DND-41 (cell line): Measurements from ENCODE around the gene VSIG10.

ENCODE experiments used
- ATAC-seq: fragments of 200-7000 bp; cut with Tn5 transposase; 3 replicates; pipeline ENCODE4 v1.9.1; 2021; ENCODE audit warnings: low read depth; ENCODE audit not compliant: insufficient read depth
- DNase-seq: peaks from one replicate; pipeline ENCODE4 v3.0.0-alpha.2; 2020
- H2AFZ ChIP-seq: 2 replicates; pipeline ENCODE4 v1.6.0; 2012; ENCODE audit warnings: low read depth, low read length
- H3K27ac ChIP-seq: 2 replicates; pipeline ENCODE4 v1.5.1; 2012; ENCODE audit warnings: low read length, inconsistent platforms
- H3K27me3 ChIP-seq: fragments of 200-600 bp; sonication (generic); 2 replicates; pipeline ENCODE4 v1.6.0; 2012; ENCODE audit warnings: low read length, mild to moderate bottlenecking, inconsistent platforms; ENCODE audit not compliant: insufficient read depth, poor library complexity
- H3K36me3 ChIP-seq: 2 replicates; pipeline ENCODE4 v1.5.1; 2012; ENCODE audit warnings: low read length, inconsistent platforms; ENCODE audit not compliant: insufficient read depth
- H3K4me1 ChIP-seq: 2 replicates; pipeline ENCODE4 v1.5.1; 2012; ENCODE audit warnings: mild to moderate bottlenecking, low read length; ENCODE audit not compliant: insufficient read depth
- H3K4me2 ChIP-seq: 2 replicates; pipeline ENCODE4 v1.6.0; 2012; ENCODE audit warnings: mild to moderate bottlenecking, moderate library complexity, low read length, inconsistent platforms; ENCODE audit not compliant: insufficient read depth
- H3K4me3 ChIP-seq, 2 experiments: fragments of 200-600 bp in 1 of 2; shearing (Covaris generic) in 1 of 2; 2 replicates each; pipeline ENCODE4 v1.5.1; 2012 to 2016; ENCODE audit warnings: inconsistent platforms in 2 of 2, low read length in 2 of 2, mild to moderate bottlenecking in 2 of 2, low read depth in 1 of 2, moderate library complexity in 1 of 2
- H3K79me2 ChIP-seq: 2 replicates; pipeline ENCODE4 v1.6.0; 2012; ENCODE audit warnings: low read length, inconsistent platforms; ENCODE audit not compliant: insufficient read depth
- H3K9ac ChIP-seq: 2 replicates; pipeline ENCODE4 v1.6.0; 2012; ENCODE audit warnings: low read depth, mild to moderate bottlenecking, inconsistent platforms, low read length, moderate library complexity
- H3K9me3 ChIP-seq: 2 replicates; pipeline ENCODE4 v1.5.1; 2012; ENCODE audit warnings: low read length, moderate library complexity, mild to moderate bottlenecking, inconsistent platforms; ENCODE audit not compliant: insufficient read depth, severe bottlenecking
- H4K20me1 ChIP-seq: 2 replicates; pipeline ENCODE4 v1.6.0; 2012; ENCODE audit warnings: low read length; ENCODE audit not compliant: insufficient read depth
- EZH2 ChIP-seq: IDR thresholded peaks from 3 replicates; pipeline ENCODE4 v1.6.1; 2012; ENCODE audit warnings: borderline replicate concordance, low read depth, mild to moderate bottlenecking, moderate library complexity, low read length, inconsistent platforms; ENCODE audit not compliant: severe bottlenecking
- TF ChIP-seq, protein P1 (sequence below): IDR thresholded peaks from 2 replicates; pipeline ENCODE4 v1.5.1; 2012; ENCODE audit warnings: borderline replicate concordance, low read length, moderate library complexity, mild to moderate bottlenecking; ENCODE audit not compliant: poor library complexity, severe bottlenecking; ENCODE audit errors: extremely low read depth

Gene VSIG10

DNA sequence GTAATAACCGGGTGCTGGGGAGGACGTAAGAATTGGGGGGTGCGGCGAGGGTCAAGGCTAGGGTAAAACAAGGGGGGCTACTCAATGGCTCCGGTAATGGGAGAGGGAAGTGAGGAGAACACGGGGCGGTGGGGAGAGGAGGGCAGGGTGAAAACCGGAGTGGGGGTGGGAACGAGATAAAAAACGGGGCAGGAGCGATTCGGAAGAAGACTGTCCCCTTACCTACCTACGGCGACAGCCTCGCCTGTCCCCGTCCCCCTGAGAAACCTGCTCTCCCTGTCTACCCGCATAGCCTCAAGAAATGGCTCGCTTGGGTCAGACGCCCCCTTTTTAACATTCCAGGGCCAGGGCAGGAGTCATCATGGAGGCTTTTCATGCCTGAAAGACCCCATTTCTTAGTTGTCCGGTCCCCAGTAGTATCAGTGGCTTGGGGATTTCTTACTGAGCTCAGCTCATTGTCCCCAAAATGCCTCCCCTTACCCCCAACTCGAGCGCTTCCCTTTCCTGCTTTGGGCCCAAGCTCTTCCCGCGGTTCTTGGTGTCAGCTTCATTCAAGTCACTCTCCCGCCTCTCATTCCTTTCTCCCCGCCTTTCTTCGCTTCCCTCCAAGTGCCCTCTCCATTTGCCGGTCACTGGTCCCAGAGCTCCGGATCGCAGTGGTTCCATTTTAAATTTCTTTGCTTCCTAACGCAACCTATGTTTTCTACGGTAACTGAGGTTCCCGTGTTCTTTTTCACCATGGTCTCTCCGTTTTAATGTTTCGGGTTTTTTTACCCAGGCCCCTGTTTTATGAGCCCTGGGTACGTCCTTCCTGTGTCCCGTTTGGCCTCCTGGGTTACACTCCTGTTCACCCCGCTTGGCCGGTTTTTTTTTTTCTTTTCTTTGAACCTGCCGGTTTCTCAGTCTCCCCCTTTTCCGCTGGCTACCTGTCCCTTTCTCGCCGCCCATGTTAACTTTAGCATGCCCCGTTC, 41.7 kb downstream of the VSIG10 start:
- Histone ChIP-seq H3K27me3 (no peaks in the 10 kb centered on the region), H3K4me1 (peaks cover 61% of the 10 kb centered on the region), H3K4me2 (peak overlapping the region; percentile 80), H3K4me3 (peak overlapping the region; percentile 89 to 92), H4K20me1 (no peaks in the 10 kb centered on the region), H3K27ac (peak overlapping the region; percentile 94), H3K79me2 (peaks cover 11% of the 10 kb centered on the region; the same call in 1 of the 2 replicates), H3K36me3 (no peaks in the 10 kb centered on the region; the same call in 1 of the 2 replicates), H3K9me3 (no peaks in the 10 kb centered on the region), H2AFZ (peak overlapping the region; percentile 83), H3K9ac (peak overlapping the region; percentile 93)
- DNase-seq (peak; percentile 44), ATAC-seq (peak; percentile 11; the same call in 2 of the 3 replicates)
- TF ChIP-seq EZH2: no peak
- TF ChIP-seq, protein P1, sequence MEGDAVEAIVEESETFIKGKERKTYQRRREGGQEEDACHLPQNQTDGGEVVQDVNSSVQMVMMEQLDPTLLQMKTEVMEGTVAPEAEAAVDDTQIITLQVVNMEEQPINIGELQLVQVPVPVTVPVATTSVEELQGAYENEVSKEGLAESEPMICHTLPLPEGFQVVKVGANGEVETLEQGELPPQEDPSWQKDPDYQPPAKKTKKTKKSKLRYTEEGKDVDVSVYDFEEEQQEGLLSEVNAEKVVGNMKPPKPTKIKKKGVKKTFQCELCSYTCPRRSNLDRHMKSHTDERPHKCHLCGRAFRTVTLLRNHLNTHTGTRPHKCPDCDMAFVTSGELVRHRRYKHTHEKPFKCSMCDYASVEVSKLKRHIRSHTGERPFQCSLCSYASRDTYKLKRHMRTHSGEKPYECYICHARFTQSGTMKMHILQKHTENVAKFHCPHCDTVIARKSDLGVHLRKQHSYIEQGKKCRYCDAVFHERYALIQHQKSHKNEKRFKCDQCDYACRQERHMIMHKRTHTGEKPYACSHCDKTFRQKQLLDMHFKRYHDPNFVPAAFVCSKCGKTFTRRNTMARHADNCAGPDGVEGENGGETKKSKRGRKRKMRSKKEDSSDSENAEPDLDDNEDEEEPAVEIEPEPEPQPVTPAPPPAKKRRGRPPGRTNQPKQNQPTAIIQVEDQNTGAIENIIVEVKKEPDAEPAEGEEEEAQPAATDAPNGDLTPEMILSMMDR: no peak

DNA sequence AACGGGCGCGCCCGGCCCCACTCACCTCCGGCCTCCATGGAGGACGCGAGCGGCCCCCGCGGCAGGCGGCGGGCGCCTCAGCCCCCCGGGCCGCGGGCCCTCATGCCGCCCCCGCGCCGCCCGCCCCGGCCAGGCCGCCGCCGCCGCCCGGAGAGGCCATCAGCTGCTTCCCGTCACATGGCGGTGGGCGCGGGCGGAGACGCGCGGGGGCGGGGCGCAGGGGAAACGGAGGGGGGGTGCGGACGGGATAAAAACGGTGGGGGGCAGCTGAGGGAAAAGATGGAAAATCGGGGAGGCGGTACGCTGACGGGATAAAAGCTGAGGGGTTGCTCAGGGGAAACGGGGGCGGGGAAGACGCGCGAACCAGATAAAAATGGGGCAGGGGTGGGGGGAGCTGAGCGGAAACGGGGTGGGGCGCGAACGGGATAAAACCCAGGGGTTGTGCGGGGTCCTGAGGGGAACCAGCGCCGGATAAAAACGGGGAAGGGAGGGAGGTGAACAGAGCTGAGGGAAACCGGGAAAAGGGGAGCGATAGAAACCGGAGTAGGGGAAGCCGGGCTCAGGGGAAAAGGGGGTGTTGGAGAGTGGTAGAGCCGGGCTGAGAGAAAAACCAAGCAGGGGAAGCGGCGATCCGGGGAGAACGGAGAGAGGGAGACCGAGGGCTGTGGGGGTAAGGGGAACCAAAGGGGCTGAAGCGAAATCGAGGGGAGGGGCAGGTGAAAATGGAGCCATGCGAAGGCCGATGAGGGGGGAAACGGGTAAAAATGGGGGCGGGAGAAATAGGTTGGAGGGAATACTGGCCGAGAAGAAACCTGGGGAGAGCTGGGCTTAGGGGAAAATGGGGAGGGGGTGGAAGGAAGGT, 42.6 kb downstream of the VSIG10 start, which contains the start of gene WSB2:
Gene WSB2, minus strand, starts transcription at position 169 of the 862 bp plus-strand sequence. Its CDS starts 131 bp downstream, at position 38.
- Histone ChIP-seq H3K4me3 (peak within 1 kb of the TSS; percentile 89 to 92), H3K27ac (peak within 1 kb of the TSS; percentile 94), H2AFZ (peak within 1 kb of the TSS; percentile 83), H3K9me3 (no peaks in the 10 kb centered on the region), H3K4me1 (peaks cover 60% of the 10 kb centered on the region), H3K9ac (peak within 1 kb of the TSS; percentile 93), H4K20me1 (no peaks in the 10 kb centered on the region), H3K27me3 (no peaks in the 10 kb centered on the region), H3K36me3 (no peaks in the 10 kb centered on the region; the same call in 1 of the 2 replicates), H3K4me2 (peak within 1 kb of the TSS; percentile 80), H3K79me2 (peaks cover 11% of the 10 kb centered on the region; the same call in 1 of the 2 replicates)
- DNase-seq (peak; percentile 68), ATAC-seq (peak; percentile 33)
- TF ChIP-seq, protein P1: no peak
- no peak for TF ChIP-seq EZH2

DNA sequence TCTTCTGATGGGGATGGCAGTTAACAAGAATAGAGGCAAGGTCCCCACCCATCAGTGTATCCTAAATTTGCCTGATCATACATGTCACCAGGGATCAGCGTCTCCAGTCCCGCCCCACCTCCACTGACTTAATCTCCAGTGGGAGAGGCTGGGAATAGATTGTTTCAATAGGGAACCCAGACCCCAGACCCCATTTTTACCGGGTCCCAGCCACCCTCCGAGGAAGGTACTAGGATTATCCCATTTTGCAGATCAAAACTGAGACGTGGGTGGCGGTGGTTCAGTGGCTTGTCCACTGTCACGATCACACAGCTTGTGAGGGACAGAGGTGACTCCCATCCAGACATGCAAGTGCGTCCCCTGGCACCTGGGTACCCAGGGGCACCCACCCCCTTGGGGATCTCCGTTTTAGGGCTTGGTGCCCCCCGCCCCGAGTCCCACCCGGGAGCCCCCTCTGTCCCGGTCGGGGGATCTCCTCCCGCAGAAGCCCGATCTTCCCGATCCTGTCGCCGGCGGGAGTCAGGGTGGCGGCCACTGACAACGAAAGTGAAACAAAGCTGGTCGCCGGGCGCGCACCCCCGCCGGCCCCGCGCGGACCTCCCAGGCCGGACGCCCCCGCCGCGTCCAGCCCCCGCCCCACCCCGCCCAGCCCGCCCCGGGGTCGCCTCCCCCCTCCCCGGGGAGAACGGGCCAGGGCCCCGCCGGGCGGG, 43.4 kb downstream of the VSIG10 start:
- peak overlapping the region; percentile 69 for H2AFZ ChIP-seq
- peaks cover 52% of the 10 kb centered on the region for H3K4me1 ChIP-seq
- H3K27ac ChIP-seq: peak overlapping the region; percentile 62; the same call in 1 of the 2 replicates
- TF ChIP-seq, protein P1: no peak
- no peak for TF ChIP-seq EZH2
- H3K4me2 ChIP-seq: peak overlapping the region; percentile 80
- peak overlapping the region; percentile 67 for H3K9ac ChIP-seq
- DNase-seq: peak; percentile 49
- H4K20me1 ChIP-seq: no peaks in the 10 kb centered on the region
- H3K27me3 ChIP-seq: no peaks in the 10 kb centered on the region
- H3K9me3 ChIP-seq: no peaks in the 10 kb centered on the region
- ATAC-seq: peak; percentile 10; the same call in 2 of the 3 replicates
- H3K4me3 ChIP-seq: peak overlapping the region; percentile 28 to 89; a peak in 3 of 4 replicates
- peaks cover 11% of the 10 kb centered on the region; the same call in 1 of the 2 replicates for H3K79me2 ChIP-seq
- no peaks in the 10 kb centered on the region; the same call in 1 of the 2 replicates for H3K36me3 ChIP-seq
